HEK293 (cell line): ENCODE measurements around the gene GPR35.

Experiments used
- CTCF ChIA-PET: fragments of 350-600 bp; formaldehyde crosslinking; extraction: SDS; loops from one replicate; lab custom pipeline; 2021; ENCODE audit warnings: antibody characterized with exemption; lab: Yijun Ruan, JAX
- POLR2A ChIA-PET: fragments of 300-600 bp; formaldehyde crosslinking; extraction: SDS; loops from one replicate; lab custom pipeline; 2020; ENCODE audit warnings: antibody characterized with exemption, inconsistent platforms; lab: Yijun Ruan, JAX
- H3K27ac ChIP-seq: fragments of 200-500 bp; sonication (Bioruptor generic); 2 replicates; pipeline ENCODE4 v1.5.1; 2014; ENCODE audit warnings: low read depth, low read length, control low read depth, inconsistent platforms; ENCODE audit errors: extremely low read depth
- H3K36me3 ChIP-seq, 2 experiments: fragments of 200-500 bp in 1 of 2; sonication (Bioruptor generic) in 1 of 2; 1 replicate in 1 of 2; 2 replicates in 1 of 2; pipeline ENCODE4 v1.5.1; 2014 to 2017; ENCODE audit warnings: inconsistent platforms in 2 of 2, low read length in 2 of 2; ENCODE audit not compliant: control insufficient read depth in 2 of 2, insufficient read depth in 1 of 2
- H3K4me1 ChIP-seq: fragments of 200-500 bp; sonication (Bioruptor generic); 2 replicates; pipeline ENCODE4 v1.5.1; 2014; ENCODE audit warnings: mild to moderate bottlenecking, low read length, inconsistent platforms; ENCODE audit not compliant: control insufficient read depth, insufficient read depth
- H3K4me3 ChIP-seq: 2 replicates; pipeline ENCODE4 v1.5.1; 2011; ENCODE audit warnings: low read depth, mild to moderate bottlenecking, control low read depth, low read length, moderate library complexity
- H3K9me3 ChIP-seq: fragments of 200-500 bp; sonication (Bioruptor generic); 2 replicates; pipeline ENCODE4 v1.5.1; 2014; ENCODE audit warnings: low read depth, low read length, inconsistent platforms; ENCODE audit not compliant: control insufficient read depth, insufficient read depth
- SP2 ChIP-seq: fragments of 450-650 bp; formaldehyde crosslinking; IDR thresholded peaks from 2 replicates; pipeline ENCODE4 v1.5.1; 2016; ENCODE audit warnings: missing biosample characterization, missing genetic modification characterization
- ZBTB10 ChIP-seq: fragments of 450-650 bp; formaldehyde crosslinking; IDR thresholded peaks from 2 replicates; pipeline ENCODE4 v1.5.1; 2016; ENCODE audit warnings: missing biosample characterization, missing genetic modification characterization
- ZIC2 ChIP-seq: fragments of 450-650 bp; formaldehyde crosslinking; IDR thresholded peaks from 2 replicates; pipeline ENCODE4 v1.5.1; 2016; ENCODE audit warnings: missing biosample characterization, missing genetic modification characterization
- ZNF121 ChIP-seq: fragments of 450-650 bp; formaldehyde crosslinking; IDR thresholded peaks from 2 replicates; pipeline ENCODE4 v1.5.1; 2016; ENCODE audit warnings: missing biosample characterization, missing genetic modification characterization
- ZNF175 ChIP-seq: fragments of 450-650 bp; formaldehyde crosslinking; IDR thresholded peaks from 2 replicates; pipeline ENCODE4 v1.5.1; 2016; ENCODE audit warnings: missing biosample characterization, missing genetic modification characterization
- ZNF184 ChIP-seq: fragments of 450-650 bp; IDR thresholded peaks from 2 replicates; pipeline ENCODE4 v1.5.1; 2018; ENCODE audit warnings: missing biosample characterization, mild to moderate bottlenecking, missing genetic modification characterization
- ZNF214 ChIP-seq: fragments of 450-650 bp; formaldehyde crosslinking; IDR thresholded peaks from 2 replicates; pipeline ENCODE4 v1.5.1; 2017; ENCODE audit warnings: missing biosample characterization, mild to moderate bottlenecking, missing genetic modification characterization, borderline replicate concordance
- ZNF266 ChIP-seq: fragments of 450-650 bp; formaldehyde crosslinking; IDR thresholded peaks from 2 replicates; pipeline ENCODE4 v1.5.1; 2016; ENCODE audit warnings: missing biosample characterization, missing genetic modification characterization, low read depth
- ZNF426 ChIP-seq: fragments of 450-650 bp; formaldehyde crosslinking; IDR thresholded peaks from 2 replicates; pipeline ENCODE4 v1.5.1; 2017; ENCODE audit warnings: missing biosample characterization, missing genetic modification characterization, mild to moderate bottlenecking, inconsistent platforms, moderate library complexity
- ZNF488 ChIP-seq: fragments of 450-650 bp; formaldehyde crosslinking; IDR thresholded peaks from 2 replicates; pipeline ENCODE4 v1.5.1; 2016; ENCODE audit warnings: missing biosample characterization, missing genetic modification characterization
- ZNF701 ChIP-seq: fragments of 450-650 bp; formaldehyde crosslinking; IDR thresholded peaks from 2 replicates; pipeline ENCODE4 v1.5.1; 2016; ENCODE audit warnings: missing biosample characterization, missing genetic modification characterization
- ZNF843 ChIP-seq: fragments of 450-650 bp; formaldehyde crosslinking; IDR thresholded peaks from 2 replicates; pipeline ENCODE4 v1.5.1; 2016; ENCODE audit warnings: missing biosample characterization, missing genetic modification characterization
- TF ChIP-seq, protein P1 (sequence below): fragments of 450-650 bp; formaldehyde crosslinking; IDR thresholded peaks from 2 replicates; pipeline ENCODE4 v1.5.1; 2016; ENCODE audit warnings: missing biosample characterization, missing genetic modification characterization

The GPR35 gene

DNA sequence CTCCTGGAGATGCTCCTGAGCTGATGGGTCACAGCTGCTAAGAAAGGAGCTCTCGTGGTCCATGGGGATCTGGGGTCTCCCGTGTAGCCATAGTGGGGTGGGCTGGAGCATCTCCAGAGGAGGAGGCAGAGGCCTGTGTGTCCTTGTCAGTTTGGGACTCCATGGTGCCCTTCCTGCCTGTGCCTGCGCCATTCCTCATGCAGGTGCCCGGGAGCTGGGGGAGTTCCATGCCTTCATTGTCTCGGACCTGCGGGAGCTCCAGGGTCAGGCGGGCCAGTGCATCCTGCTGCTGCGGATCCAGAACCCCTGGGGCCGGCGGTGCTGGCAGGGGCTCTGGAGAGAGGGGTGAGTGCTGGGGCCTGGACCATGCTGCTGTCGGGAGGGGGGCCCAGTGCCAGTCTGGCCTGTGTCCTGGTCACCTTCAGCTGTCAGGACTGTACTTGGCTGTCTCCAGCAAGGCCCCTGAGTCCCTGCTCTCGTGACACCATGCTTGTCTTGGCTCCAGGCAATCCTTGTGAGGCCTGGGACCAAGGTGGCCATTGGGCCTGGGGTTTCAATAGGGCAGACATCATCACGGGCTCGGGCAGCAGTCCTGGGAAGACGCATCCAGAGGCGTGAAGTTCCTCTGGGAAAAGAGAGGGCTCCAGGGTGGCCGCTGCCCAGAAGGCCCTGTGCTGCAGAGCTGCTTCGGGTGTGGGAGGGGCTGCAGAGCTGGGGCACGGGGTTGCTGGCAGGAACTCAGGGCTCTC is 31.4 kb upstream of the GPR35 start:
- ChIA-PET CTCF (interaction anchor here (0.6 kb wide), 1 partner anchor 10 kb away, joined by 3 read pairs; no protein-coding TSS in a partner anchor), POLR2A (interaction anchor here (0.6 kb wide), 1 partner anchor 360 kb away, joined by 9 read pairs; no protein-coding TSS in a partner anchor)
- no peaks in the 10 kb centered on the region for H3K9me3 ChIP-seq
- H3K4me1 ChIP-seq = no peaks in the 10 kb centered on the region; the same call in 1 of the 2 replicates
- no peak overlapping the region for H3K27ac ChIP-seq
- peaks cover 5 to 84% of the 10 kb centered on the region in 2 experiments; a peak in 2 of 3 replicates for H3K36me3 ChIP-seq
- no peak overlapping the region for H3K4me3 ChIP-seq
- TF ChIP-seq ZNF843 (no peak), ZIC2 (tag by site-specific recombination) (0 out of 2 replicates have a peak, but pooled peaks have one; percentile 14)

DNA sequence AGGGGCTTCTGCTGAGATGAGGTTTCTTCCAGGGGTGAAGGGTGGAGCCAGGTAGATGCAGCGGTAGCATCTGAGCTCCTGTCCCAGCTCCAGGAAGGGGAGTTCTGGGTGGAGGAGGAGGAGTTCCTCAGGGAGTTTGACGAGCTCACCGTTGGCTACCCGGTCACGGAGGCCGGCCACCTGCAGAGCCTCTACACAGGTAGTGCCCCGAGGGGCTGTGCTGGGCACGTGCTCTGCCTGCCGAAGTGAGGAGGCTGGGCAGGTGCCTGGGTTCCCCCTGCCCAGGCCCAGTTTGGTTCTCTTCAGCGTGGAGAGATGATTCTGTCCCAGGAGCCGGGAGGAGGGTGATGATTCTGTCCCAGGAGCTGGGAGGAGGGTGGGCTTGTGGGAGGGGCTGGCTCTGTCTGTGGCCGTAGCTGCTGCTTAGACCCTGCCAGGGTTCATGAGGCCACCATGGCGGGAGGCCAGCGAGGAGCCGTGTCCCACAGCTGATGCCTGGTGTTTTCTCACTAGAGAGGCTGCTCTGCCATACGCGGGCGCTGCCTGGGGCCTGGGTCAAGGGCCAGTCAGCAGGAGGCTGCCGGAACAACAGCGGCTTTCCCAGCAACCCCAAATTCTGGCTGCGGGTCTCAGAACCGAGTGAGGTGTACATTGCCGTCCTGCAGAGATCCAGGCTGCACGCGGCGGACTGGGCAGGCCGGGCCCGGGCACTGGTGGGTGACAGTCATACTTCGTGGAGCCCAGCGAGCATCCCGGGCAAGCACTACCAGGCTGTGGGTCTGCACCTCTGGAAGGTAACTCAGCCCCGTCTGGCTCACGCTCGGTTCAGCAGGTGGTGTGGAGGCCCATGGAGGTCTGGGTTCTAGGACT is 30.5 kb upstream of the GPR35 start:
- POLR2A ChIA-PET = no interaction called here
- CTCF ChIA-PET = no interaction called here
- Histone ChIP-seq H3K4me1 (no peaks in the 10 kb centered on the region), H3K36me3 (peaks cover 5 to 92% of the 10 kb centered on the region in 2 experiments), H3K27ac (no peak overlapping the region), H3K4me3 (no peak overlapping the region), H3K9me3 (no peaks in the 10 kb centered on the region)
- TF ChIP-seq ZNF175 (no peak), ZNF488 (tag by site-specific recombination) (no peak), ZNF184 (tag by site-specific recombination) (no peak), ZBTB10 (no peak), ZNF121 (tag by site-specific recombination) (no peak), SP2 (no peak), ZNF266 (tag by site-specific recombination) (no peak), ZNF214 (no peak), ZNF426 (tag by site-specific recombination) (no peak)

- Histone ChIP-seq H3K36me3 (peaks cover 5 to 92% of the 10 kb centered on the region in 2 experiments), H3K4me1 (no peaks in the 10 kb centered on the region), H3K4me3 (no peak overlapping the region), H3K27ac (no peak overlapping the region), H3K9me3 (no peaks in the 10 kb centered on the region)
- ChIA-PET CTCF (no interaction called here), POLR2A (interaction anchor here (0.5 kb wide), 1 partner anchor 26 kb away, joined by 3 read pairs; no protein-coding TSS in a partner anchor)
- TF ChIP-seq ZNF701 (tag by site-specific recombination) = no peak
- TF ChIP-seq, protein P1, sequence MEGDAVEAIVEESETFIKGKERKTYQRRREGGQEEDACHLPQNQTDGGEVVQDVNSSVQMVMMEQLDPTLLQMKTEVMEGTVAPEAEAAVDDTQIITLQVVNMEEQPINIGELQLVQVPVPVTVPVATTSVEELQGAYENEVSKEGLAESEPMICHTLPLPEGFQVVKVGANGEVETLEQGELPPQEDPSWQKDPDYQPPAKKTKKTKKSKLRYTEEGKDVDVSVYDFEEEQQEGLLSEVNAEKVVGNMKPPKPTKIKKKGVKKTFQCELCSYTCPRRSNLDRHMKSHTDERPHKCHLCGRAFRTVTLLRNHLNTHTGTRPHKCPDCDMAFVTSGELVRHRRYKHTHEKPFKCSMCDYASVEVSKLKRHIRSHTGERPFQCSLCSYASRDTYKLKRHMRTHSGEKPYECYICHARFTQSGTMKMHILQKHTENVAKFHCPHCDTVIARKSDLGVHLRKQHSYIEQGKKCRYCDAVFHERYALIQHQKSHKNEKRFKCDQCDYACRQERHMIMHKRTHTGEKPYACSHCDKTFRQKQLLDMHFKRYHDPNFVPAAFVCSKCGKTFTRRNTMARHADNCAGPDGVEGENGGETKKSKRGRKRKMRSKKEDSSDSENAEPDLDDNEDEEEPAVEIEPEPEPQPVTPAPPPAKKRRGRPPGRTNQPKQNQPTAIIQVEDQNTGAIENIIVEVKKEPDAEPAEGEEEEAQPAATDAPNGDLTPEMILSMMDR (tag by site-specific recombination) = peak; percentile 61
Measured at GRCh38 chr2:240595381-240596079, 29.8 kb upstream of the GPR35 start.
